Peyer's patch (tissue), 4 donors: ENCODE data around the gene FASTK. TPM values are rescaled to one million over a fixed set of nuclear protein-coding genes. Genes with fewer than 3 reads are reported as not detected.
A peak's percentile ranks its signal among the peaks of the same experiment; 100 is the strongest.

Experiments used
- DNase-seq, 3 donors: peaks; one replicate each; pipeline ENCODE4 v3.0.0-alpha.2; 2017 to 2019
- H3K27ac ChIP-seq, 4 donors: fragments of 200-600 bp; sonication (generic); one replicate each; pipeline ENCODE4 v1.5.1; 2016 to 2019
- H3K27me3 ChIP-seq, 2 donors: fragments of 200-600 bp; sonication (generic); one replicate each; pipeline ENCODE4 v1.5.1; 2019
- H3K36me3 ChIP-seq, 3 donors: fragments of 200-600 bp; sonication (generic); one replicate each; pipeline ENCODE4 v1.5.1; 2016 to 2019
- H3K4me1 ChIP-seq, 4 donors: fragments of 200-600 bp; sonication (generic); one replicate each; pipeline ENCODE4 v1.5.1; 2016 to 2019
- H3K4me3 ChIP-seq, 4 donors: fragments of 200-600 bp; sonication (generic); 1 replicate in 3 of 4; 2 replicates in 1 of 4; pipeline ENCODE4 v1.5.1; 2016 to 2019; ENCODE audit warnings: mild to moderate bottlenecking in 1 of 4
- H3K9me3 ChIP-seq, 4 donors: fragments of 200-600 bp; sonication (generic); one replicate each; pipeline ENCODE4 v1.5.1; 2016 to 2019; ENCODE audit warnings: mild to moderate bottlenecking in 1 of 4
- POLR2A ChIP-seq, 2 donors: fragments of 450-650 bp; IDR thresholded peaks; one replicate each; pipeline ENCODE4 v1.5.1; 2017; ENCODE audit warnings: antibody characterized with exemption in 2 of 2, mild to moderate bottlenecking in 2 of 2, moderate library complexity in 2 of 2
- total RNA-seq, 4 donors: library from RNA; depleted of rRNA; stranded (reverse); fragments of >200 nt; gene quantifications; one replicate each; pipeline ENCODE4 v1.1.0, GENCODE V29; 2016
- TF ChIP-seq, protein P1 (sequence below), 6 experiments: fragments of 450-650 bp in 4 of 6; fragments of 200-600 bp in 2 of 6; sonication (generic) in 1 of 6; IDR thresholded peaks; one replicate each; pipeline ENCODE4 v1.5.1; 2017 to 2019; ENCODE audit warnings: antibody characterized with exemption in 6 of 6, mild to moderate bottlenecking in 3 of 6, moderate library complexity in 1 of 6

Gene FASTK
- total RNA-seq, 4 donors from 2014 or later = 99.0 to 239 (median 158) TPM

GRCh38 chr7:151059367-151060112 lies 21.1 kb downstream of the FASTK start, which contains the start of gene SLC4A2:
SLC4A2 (plus strand) TSS chr7:151059589; CDS start chr7:151061988, 2,399 bp downstream.
- Histone ChIP-seq H3K4me3 (peak within 1 kb of the TSS; percentile 61 to 87 (median 79)), H3K36me3 (peaks cover 0 to 6% (median 0%) of the 10 kb centered on the region in 3 donors), H3K27me3 (no peaks in the 10 kb centered on the region), H3K27ac (peak within 1 kb of the TSS; percentile 91 to 96 (median 93)), H3K4me1 (peaks cover 4 to 44% (median 18%) of the 10 kb centered on the region in 4 donors), H3K9me3 (no peaks in the 10 kb centered on the region)
- DNase-seq = peak; percentile 73 to 88 (median 88)
- TF ChIP-seq, protein P1, sequence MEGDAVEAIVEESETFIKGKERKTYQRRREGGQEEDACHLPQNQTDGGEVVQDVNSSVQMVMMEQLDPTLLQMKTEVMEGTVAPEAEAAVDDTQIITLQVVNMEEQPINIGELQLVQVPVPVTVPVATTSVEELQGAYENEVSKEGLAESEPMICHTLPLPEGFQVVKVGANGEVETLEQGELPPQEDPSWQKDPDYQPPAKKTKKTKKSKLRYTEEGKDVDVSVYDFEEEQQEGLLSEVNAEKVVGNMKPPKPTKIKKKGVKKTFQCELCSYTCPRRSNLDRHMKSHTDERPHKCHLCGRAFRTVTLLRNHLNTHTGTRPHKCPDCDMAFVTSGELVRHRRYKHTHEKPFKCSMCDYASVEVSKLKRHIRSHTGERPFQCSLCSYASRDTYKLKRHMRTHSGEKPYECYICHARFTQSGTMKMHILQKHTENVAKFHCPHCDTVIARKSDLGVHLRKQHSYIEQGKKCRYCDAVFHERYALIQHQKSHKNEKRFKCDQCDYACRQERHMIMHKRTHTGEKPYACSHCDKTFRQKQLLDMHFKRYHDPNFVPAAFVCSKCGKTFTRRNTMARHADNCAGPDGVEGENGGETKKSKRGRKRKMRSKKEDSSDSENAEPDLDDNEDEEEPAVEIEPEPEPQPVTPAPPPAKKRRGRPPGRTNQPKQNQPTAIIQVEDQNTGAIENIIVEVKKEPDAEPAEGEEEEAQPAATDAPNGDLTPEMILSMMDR (IDR thresholded peaks at IDR 0.05) = peak in 5 of 6 experiments; percentile 24 to 62 (median 34)
- TF ChIP-seq POLR2A (IDR thresholded peaks at IDR 0.05) = peak; percentile 21 to 23

DNA sequence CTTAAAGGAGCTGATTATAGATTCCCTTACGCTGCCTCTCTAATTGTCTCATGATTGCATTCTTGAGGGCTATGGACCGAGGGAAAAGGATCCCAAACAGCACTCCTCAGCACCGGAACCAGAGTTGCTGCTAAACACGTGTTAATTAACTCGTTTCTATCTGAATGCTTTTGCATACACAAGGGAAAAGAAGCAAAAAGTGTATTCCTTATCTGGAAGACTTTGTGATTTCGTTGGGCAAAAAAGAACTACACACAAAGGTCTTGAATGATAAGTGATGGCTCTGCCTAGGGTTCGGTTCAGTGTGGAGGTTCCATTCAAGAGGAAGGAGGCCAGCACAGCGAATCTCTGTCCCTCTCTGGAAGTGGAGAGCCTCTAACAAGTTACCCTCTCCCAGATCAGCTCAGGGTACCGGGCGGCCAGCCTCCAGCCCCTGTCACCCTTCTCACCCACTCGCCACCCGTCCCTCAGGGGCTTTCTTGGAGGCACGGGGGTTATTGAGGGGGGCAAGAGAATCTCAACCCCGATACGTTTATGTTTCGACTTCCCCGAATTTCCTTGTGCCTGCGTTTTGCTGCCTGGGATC lies 21.7 kb downstream of the FASTK start:
- no peaks in the 10 kb centered on the region for H3K27me3 ChIP-seq
- peak in 1 of 3 donors; percentile 58 for DNase-seq
- H3K4me3 ChIP-seq = peak overlapping the region; percentile 61 to 87 (median 79)
- TF ChIP-seq, protein P1 (IDR thresholded peaks at IDR 0.05) = no peak
- TF ChIP-seq POLR2A (IDR thresholded peaks at IDR 0.05) = no peak
- peaks cover 4 to 44% (median 18%) of the 10 kb centered on the region in 4 donors for H3K4me1 ChIP-seq
- peak overlapping the region; percentile 91 to 96 (median 93) for H3K27ac ChIP-seq
- H3K9me3 ChIP-seq = no peaks in the 10 kb centered on the region
- no peaks in the 10 kb centered on the region for H3K36me3 ChIP-seq

DNA sequence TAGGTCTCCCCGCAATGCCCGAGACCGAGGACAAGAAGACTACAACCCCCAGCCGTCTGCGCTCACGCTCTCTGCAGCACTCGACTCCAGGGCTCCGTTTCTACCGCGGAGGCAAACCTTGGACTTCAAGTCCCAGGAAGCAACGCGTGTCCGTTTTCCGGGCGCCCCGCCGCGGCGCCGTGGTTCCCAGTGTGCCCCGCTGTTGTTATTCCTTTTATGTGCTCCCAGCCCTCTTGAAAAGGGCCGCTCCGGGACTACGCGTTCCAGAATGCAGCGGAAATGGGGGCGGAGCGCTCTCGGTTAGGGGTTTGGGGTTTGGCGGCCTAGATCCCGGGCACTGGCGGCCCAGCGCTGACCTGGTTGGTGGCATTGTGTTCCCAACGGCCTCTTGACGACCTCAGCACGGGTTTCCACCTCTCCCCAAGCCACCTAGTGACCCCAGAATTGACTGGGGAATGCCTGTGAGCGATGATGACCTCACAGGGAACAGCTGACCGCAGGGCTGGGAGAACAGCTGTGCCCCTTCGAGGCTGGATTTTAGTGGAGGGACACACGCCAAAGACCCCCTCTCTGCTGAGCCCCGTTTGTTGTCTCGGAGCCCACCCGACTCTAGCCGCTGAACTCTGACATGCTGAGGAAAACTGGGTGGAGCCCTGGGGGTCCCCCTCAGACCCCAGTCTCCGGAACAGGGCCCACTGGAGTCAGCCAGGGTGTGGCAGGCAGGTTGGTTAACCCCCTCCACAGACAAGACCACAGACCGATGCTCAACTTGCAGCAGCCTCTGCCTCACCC lies 22.4 kb downstream of the FASTK start:
- Histone ChIP-seq H3K9me3 (no peaks in the 10 kb centered on the region), H3K27me3 (no peaks in the 10 kb centered on the region), H3K27ac (peak overlapping the region; percentile 91 to 96 (median 93)), H3K4me1 (peaks cover 4 to 44% (median 18%) of the 10 kb centered on the region in 4 donors), H3K36me3 (no peaks in the 10 kb centered on the region), H3K4me3 (peak overlapping the region; percentile 61 to 87 (median 79))
- DNase-seq = peak; percentile 98 to 100 (median 98)
- TF ChIP-seq POLR2A (IDR thresholded peaks at IDR 0.05) = peak; percentile 63 to 80
- TF ChIP-seq, protein P1 (IDR thresholded peaks at IDR 0.05) = no peak

DNA sequence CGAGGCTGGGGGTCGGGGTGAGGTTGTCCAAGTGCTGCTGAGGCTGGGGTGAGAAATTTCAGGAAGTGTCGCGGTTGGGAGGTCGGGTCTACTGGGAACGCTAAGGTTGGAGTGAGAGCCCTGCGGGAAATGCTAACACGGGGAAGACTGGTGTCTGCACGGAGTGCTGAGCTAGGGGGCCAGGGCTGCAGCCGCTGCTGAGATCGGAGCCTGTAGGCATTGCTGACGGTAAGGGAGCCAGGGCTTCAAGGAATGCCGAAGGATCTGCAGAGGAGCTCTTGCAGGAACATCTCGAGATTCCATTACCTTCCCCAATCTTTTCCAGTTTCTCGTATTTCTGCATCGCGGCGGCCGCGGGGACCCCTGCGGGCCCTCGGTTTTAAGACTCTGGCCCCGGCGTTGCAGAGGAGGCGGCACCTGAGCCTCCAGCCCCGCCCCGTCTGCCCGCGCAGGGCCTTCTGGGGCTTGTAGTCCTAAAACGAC lies 23.1 kb downstream of the FASTK start, which contains the start of gene CDK5:
Gene CDK5, minus strand, starts transcription at position 392 of the 483 bp plus-strand sequence. Its CDS starts 49 bp downstream, at position 343.
- no peak for DNase-seq
- Histone ChIP-seq H3K4me3 (peak within 1 kb of the TSS; percentile 61 to 87 (median 79)), H3K9me3 (no peaks in the 10 kb centered on the region), H3K4me1 (peaks cover 4 to 42% (median 18%) of the 10 kb centered on the region in 4 donors), H3K27me3 (no peaks in the 10 kb centered on the region), H3K36me3 (no peaks in the 10 kb centered on the region), H3K27ac (peak within 1 kb of the TSS; percentile 91 to 96 (median 93))
- TF ChIP-seq, protein P1 (IDR thresholded peaks at IDR 0.05) = peak in 1 of 6 experiments; percentile 2
- TF ChIP-seq POLR2A (IDR thresholded peaks at IDR 0.05) = no peak
